Measurements from ENCODE around the gene KCNQ1. TPM values are rescaled to one million over a fixed set of nuclear protein-coding genes. Genes with fewer than 3 reads are reported as not detected.

The KCNQ1 gene
- total RNA-seq, 3 donors from 2014 or later (not counting 1 experiment from before 2014, with no cell fraction given): 1.9 to 7.8 (median 3.3) TPM

- intact Hi-C loops (cut with micrococcal nuclease): no loop called here
- ATAC-seq (no peak), DNase-seq (no peak)
- H3K4me3 ChIP-seq (ENCODE audit: low read length): no peak overlapping the region
- H3K27me3 ChIP-seq (ENCODE audit: control insufficient read depth, insufficient read depth, low read length): no peaks in the 10 kb centered on the region
- no peaks in the 10 kb centered on the region for H3K9me3 ChIP-seq (ENCODE audit: control insufficient read depth, insufficient read depth, low read length)
- no peak for TF ChIP-seq CTCF (IDR thresholded peaks at IDR 0.05)
- H3K4me1 ChIP-seq (ENCODE audit: control insufficient read depth, insufficient read depth, low read length): no peaks in the 10 kb centered on the region
- no peaks in the 10 kb centered on the region for H3K9me3 Mint-ChIP-seq
- peaks cover 4% of the 10 kb centered on the region in 2 donors for H3K27me3 Mint-ChIP-seq (ENCODE audit: low read depth in 2 of 2)
- no peak overlapping the region for H3K27ac Mint-ChIP-seq
- no peaks in the 10 kb centered on the region for H3K36me3 Mint-ChIP-seq
- no peak overlapping the region for H3K27ac ChIP-seq (ENCODE audit: low read length)
- no peak overlapping the region for H3K4me3 Mint-ChIP-seq
- no peaks in the 10 kb centered on the region for H3K4me1 Mint-ChIP-seq
- no peaks in the 10 kb centered on the region for H3K36me3 ChIP-seq (ENCODE audit: control insufficient read depth, insufficient read depth, low read length)
- WGBS (ENCODE audit: insufficient coverage): 91% methylated on average over 29 of the region's 29 CpGs
These were observed 144.2 kb downstream of the KCNQ1 start for GRCh38 chr11:2588809-2589537.

GRCh38 chr11:2589538-2589934, 144.7 kb downstream of the KCNQ1 start:
- WGBS (ENCODE audit: insufficient coverage): 85% methylated on average over 12 of the region's 12 CpGs
- no peak for TF ChIP-seq CTCF (IDR thresholded peaks at IDR 0.05)
- peaks cover 6 to 10% of the 10 kb centered on the region in 2 donors for H3K27me3 Mint-ChIP-seq (ENCODE audit: low read depth in 2 of 2)
- no peak overlapping the region for H3K27ac ChIP-seq (ENCODE audit: low read length)
- intact Hi-C loops (cut with micrococcal nuclease): no loop called here
- H3K4me3 Mint-ChIP-seq: no peak overlapping the region
- no peaks in the 10 kb centered on the region for H3K36me3 Mint-ChIP-seq
- no peaks in the 10 kb centered on the region for H3K4me1 ChIP-seq (ENCODE audit: control insufficient read depth, insufficient read depth, low read length)
- H3K9me3 ChIP-seq (ENCODE audit: control insufficient read depth, insufficient read depth, low read length): no peaks in the 10 kb centered on the region
- no peaks in the 10 kb centered on the region for H3K9me3 Mint-ChIP-seq
- H3K36me3 ChIP-seq (ENCODE audit: control insufficient read depth, insufficient read depth, low read length): no peaks in the 10 kb centered on the region
- H3K4me1 Mint-ChIP-seq: no peaks in the 10 kb centered on the region
- H3K27ac Mint-ChIP-seq: no peak overlapping the region
- no peak overlapping the region for H3K4me3 ChIP-seq (ENCODE audit: low read length)
- ATAC-seq (no peak), DNase-seq (no peak)
- no peaks in the 10 kb centered on the region for H3K27me3 ChIP-seq (ENCODE audit: control insufficient read depth, insufficient read depth, low read length)

GRCh38 chr11:2590131-2590964, 145.5 kb downstream of the KCNQ1 start:
- intact Hi-C loops (cut with micrococcal nuclease): no loop called here
- H3K4me1 ChIP-seq (ENCODE audit: control insufficient read depth, insufficient read depth, low read length): no peaks in the 10 kb centered on the region
- H3K36me3 Mint-ChIP-seq: no peaks in the 10 kb centered on the region
- ATAC-seq (no peak), DNase-seq (no peak)
- no peak for TF ChIP-seq CTCF (IDR thresholded peaks at IDR 0.05)
- no peaks in the 10 kb centered on the region for H3K36me3 ChIP-seq (ENCODE audit: control insufficient read depth, insufficient read depth, low read length)
- H3K27ac Mint-ChIP-seq: no peak overlapping the region
- no peak overlapping the region for H3K4me3 Mint-ChIP-seq
- no peak overlapping the region for H3K27ac ChIP-seq (ENCODE audit: low read length)
- H3K4me1 Mint-ChIP-seq: no peaks in the 10 kb centered on the region
- H3K9me3 Mint-ChIP-seq: no peaks in the 10 kb centered on the region
- H3K27me3 ChIP-seq (ENCODE audit: control insufficient read depth, insufficient read depth, low read length): no peaks in the 10 kb centered on the region
- no peak overlapping the region for H3K4me3 ChIP-seq (ENCODE audit: low read length)
- WGBS (ENCODE audit: insufficient coverage): 86% methylated on average over 13 of the region's 13 CpGs
- H3K27me3 Mint-ChIP-seq (ENCODE audit: low read depth in 2 of 2): peaks cover 9 to 13% of the 10 kb centered on the region in 2 donors
- no peaks in the 10 kb centered on the region for H3K9me3 ChIP-seq (ENCODE audit: control insufficient read depth, insufficient read depth, low read length)
